ENCODE data around the gene ZFPL1.

Gene ZFPL1

GRCh38 chr11:65111159-65111743 lies 27.2 kb downstream of the ZFPL1 start:
- TF ChIP-seq GATA2 (IDR thresholded peaks at IDR 0.05; ENCODE audit: low read depth, low read length) (no peak), GATA3 (IDR thresholded peaks at IDR 0.05; ENCODE audit: low read depth, low read length) (no peak)

GRCh38 chr11:65111744-65112545 lies 27.9 kb downstream of the ZFPL1 start, which contains the start of gene TM7SF2:
Gene TM7SF2, plus strand, starts transcription at chr11:65111872. Its CDS starts 144 bp downstream, at chr11:65112016.
- no peak for TF ChIP-seq GATA3 (IDR thresholded peaks at IDR 0.05; ENCODE audit: low read depth, low read length)
- TF ChIP-seq GATA2 (IDR thresholded peaks at IDR 0.05; ENCODE audit: low read depth, low read length) = no peak

- no peak for TF ChIP-seq GATA2 (IDR thresholded peaks at IDR 0.05; ENCODE audit: low read depth, low read length)
- TF ChIP-seq GATA3 (IDR thresholded peaks at IDR 0.05; ENCODE audit: low read depth, low read length) = no peak
These were observed 28.7 kb downstream of the ZFPL1 start for GRCh38 chr11:65112546-65113360.

GRCh38 chr11:65113361-65113756 lies 29.3 kb downstream of the ZFPL1 start:
- TF ChIP-seq GATA2 (IDR thresholded peaks at IDR 0.05; ENCODE audit: low read depth, low read length) = no peak
- no peak for TF ChIP-seq GATA3 (IDR thresholded peaks at IDR 0.05; ENCODE audit: low read depth, low read length)

- no peak for TF ChIP-seq GATA2 (IDR thresholded peaks at IDR 0.05; ENCODE audit: low read depth, low read length)
- TF ChIP-seq GATA3 (IDR thresholded peaks at IDR 0.05; ENCODE audit: low read depth, low read length) = no peak
These were observed 29.8 kb downstream of the ZFPL1 start for GRCh38 chr11:65113839-65114238.

GRCh38 chr11:65114538-65115171 lies 30.6 kb downstream of the ZFPL1 start:
- TF ChIP-seq GATA2 (IDR thresholded peaks at IDR 0.05; ENCODE audit: low read depth, low read length) (no peak), GATA3 (IDR thresholded peaks at IDR 0.05; ENCODE audit: low read depth, low read length) (no peak)

GRCh38 chr11:65115361-65116082 lies 31.5 kb downstream of the ZFPL1 start:
- TF ChIP-seq GATA2 (IDR thresholded peaks at IDR 0.05; ENCODE audit: low read depth, low read length) (no peak), GATA3 (IDR thresholded peaks at IDR 0.05; ENCODE audit: low read depth, low read length) (no peak)

GRCh38 chr11:65116370-65117205 lies 32.6 kb downstream of the ZFPL1 start:
- no peak for TF ChIP-seq GATA2 (IDR thresholded peaks at IDR 0.05; ENCODE audit: low read depth, low read length)
- TF ChIP-seq GATA3 (IDR thresholded peaks at IDR 0.05; ENCODE audit: low read depth, low read length) = no peak

GRCh38 chr11:65117206-65118096 lies 33.4 kb downstream of the ZFPL1 start, which contains the start of gene ZNHIT2:
Gene ZNHIT2, minus strand, starts transcription at chr11:65117701. Its CDS starts 48 bp downstream, at chr11:65117653.
- no peak for TF ChIP-seq GATA3 (IDR thresholded peaks at IDR 0.05; ENCODE audit: low read depth, low read length)
- no peak for TF ChIP-seq GATA2 (IDR thresholded peaks at IDR 0.05; ENCODE audit: low read depth, low read length)

- TF ChIP-seq GATA2 (IDR thresholded peaks at IDR 0.05; ENCODE audit: low read depth, low read length) (no peak), GATA3 (IDR thresholded peaks at IDR 0.05; ENCODE audit: low read depth, low read length) (no peak)
These were observed 34.2 kb downstream of the ZFPL1 start for GRCh38 chr11:65118097-65118837.

GRCh38 chr11:65119670-65119995 lies 35.6 kb downstream of the ZFPL1 start:
- TF ChIP-seq GATA2 (IDR thresholded peaks at IDR 0.05; ENCODE audit: low read depth, low read length) = no peak
